ENCODE measurements around the gene ITIH6.

The ITIH6 gene

DNA sequence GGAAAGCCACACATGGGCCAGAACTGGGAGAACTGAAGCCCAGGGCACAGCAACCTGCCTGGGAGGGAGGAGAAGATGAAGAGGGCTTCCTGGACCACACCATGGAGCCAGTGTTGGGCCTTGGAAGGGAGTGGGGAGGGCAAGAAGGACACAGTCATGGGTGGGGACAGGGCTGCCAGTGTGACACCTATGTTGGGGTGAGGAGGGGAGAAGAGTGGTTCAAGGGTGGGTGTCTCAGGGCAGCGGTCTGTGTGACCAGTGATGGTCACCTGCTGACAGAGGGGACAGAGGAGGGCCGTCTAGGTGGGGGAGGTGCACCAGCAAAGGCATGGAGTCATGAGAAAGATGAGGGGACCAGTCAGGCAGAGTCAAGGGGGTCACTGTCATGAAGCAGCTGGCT, 23.3 kb upstream of the ITIH6 start:
- Histone ChIP-seq H3K36me3 (ENCODE audit: insufficient read depth, low read length) (no peaks in the 10 kb centered on the region), H3K9me2 (ENCODE audit: low read depth, low read length) (no peaks in the 10 kb centered on the region), H3K4me3 (ENCODE audit: low read depth, low read length, poor library complexity, severe bottlenecking) (no peak overlapping the region), H3K27ac (ENCODE audit: low read depth, low read length, poor library complexity, severe bottlenecking) (no peak overlapping the region), H3K9me3 (ENCODE audit: low read length) (no peaks in the 10 kb centered on the region), H3K79me2 (ENCODE audit: insufficient read depth, low read length) (no peaks in the 10 kb centered on the region), H3K4me2 (ENCODE audit: low read length) (no peak overlapping the region), H4K20me1 (ENCODE audit: insufficient read depth, low read length) (no peaks in the 10 kb centered on the region), H2AFZ (ENCODE audit: low read length) (no peak overlapping the region), H3K9ac (ENCODE audit: low read length) (no peak overlapping the region), H3F3A (ENCODE audit: insufficient read depth, low read length) (no peaks in the 10 kb centered on the region), H3K4me1 (ENCODE audit: insufficient read depth, low read length, severe bottlenecking) (no peaks in the 10 kb centered on the region), H3K27me3 (ENCODE audit: insufficient read depth, low read length) (no peaks in the 10 kb centered on the region)
- TF ChIP-seq, protein P1, sequence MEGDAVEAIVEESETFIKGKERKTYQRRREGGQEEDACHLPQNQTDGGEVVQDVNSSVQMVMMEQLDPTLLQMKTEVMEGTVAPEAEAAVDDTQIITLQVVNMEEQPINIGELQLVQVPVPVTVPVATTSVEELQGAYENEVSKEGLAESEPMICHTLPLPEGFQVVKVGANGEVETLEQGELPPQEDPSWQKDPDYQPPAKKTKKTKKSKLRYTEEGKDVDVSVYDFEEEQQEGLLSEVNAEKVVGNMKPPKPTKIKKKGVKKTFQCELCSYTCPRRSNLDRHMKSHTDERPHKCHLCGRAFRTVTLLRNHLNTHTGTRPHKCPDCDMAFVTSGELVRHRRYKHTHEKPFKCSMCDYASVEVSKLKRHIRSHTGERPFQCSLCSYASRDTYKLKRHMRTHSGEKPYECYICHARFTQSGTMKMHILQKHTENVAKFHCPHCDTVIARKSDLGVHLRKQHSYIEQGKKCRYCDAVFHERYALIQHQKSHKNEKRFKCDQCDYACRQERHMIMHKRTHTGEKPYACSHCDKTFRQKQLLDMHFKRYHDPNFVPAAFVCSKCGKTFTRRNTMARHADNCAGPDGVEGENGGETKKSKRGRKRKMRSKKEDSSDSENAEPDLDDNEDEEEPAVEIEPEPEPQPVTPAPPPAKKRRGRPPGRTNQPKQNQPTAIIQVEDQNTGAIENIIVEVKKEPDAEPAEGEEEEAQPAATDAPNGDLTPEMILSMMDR (IDR thresholded peaks at IDR 0.05; ENCODE audit: low read length): no peak
- TF ChIP-seq EZH2 (IDR thresholded peaks at IDR 0.05; ENCODE audit: borderline replicate concordance, low read length): no peak

DNA sequence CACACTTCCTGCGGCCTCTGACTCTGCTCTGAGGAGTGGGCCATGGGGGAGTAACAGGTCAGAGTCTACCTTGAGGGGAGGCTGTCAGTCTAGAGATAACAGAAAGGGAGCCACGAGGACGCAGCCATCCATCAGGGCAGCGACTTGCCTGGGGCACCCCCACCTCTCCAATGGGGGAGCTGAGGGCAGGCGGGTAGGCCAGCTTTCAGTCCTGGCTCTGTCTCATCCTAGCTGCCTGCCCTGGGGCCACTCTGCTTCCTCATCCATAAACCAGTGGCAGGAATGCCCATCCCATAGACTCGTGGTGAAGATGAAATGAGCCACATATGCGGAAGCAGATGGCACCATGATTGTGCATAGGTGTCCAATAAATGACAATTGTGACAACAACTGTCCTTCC, 22.7 kb upstream of the ITIH6 start:
- Histone ChIP-seq H3K9me2 (ENCODE audit: low read depth, low read length) (no peaks in the 10 kb centered on the region), H3F3A (ENCODE audit: insufficient read depth, low read length) (no peaks in the 10 kb centered on the region), H3K36me3 (ENCODE audit: insufficient read depth, low read length) (no peaks in the 10 kb centered on the region), H3K9ac (ENCODE audit: low read length) (no peak overlapping the region), H2AFZ (ENCODE audit: low read length) (no peak overlapping the region), H3K4me2 (ENCODE audit: low read length) (no peak overlapping the region), H3K4me1 (ENCODE audit: insufficient read depth, low read length, severe bottlenecking) (no peaks in the 10 kb centered on the region), H4K20me1 (ENCODE audit: insufficient read depth, low read length) (no peaks in the 10 kb centered on the region), H3K79me2 (ENCODE audit: insufficient read depth, low read length) (no peaks in the 10 kb centered on the region), H3K27ac (ENCODE audit: low read depth, low read length, poor library complexity, severe bottlenecking) (no peak overlapping the region), H3K4me3 (ENCODE audit: low read depth, low read length, poor library complexity, severe bottlenecking) (no peak overlapping the region), H3K9me3 (ENCODE audit: low read length) (no peaks in the 10 kb centered on the region), H3K27me3 (ENCODE audit: insufficient read depth, low read length) (no peaks in the 10 kb centered on the region)
- no peak for TF ChIP-seq EZH2 (IDR thresholded peaks at IDR 0.05; ENCODE audit: borderline replicate concordance, low read length)
- TF ChIP-seq, protein P1 (IDR thresholded peaks at IDR 0.05; ENCODE audit: low read length): no peak

DNA sequence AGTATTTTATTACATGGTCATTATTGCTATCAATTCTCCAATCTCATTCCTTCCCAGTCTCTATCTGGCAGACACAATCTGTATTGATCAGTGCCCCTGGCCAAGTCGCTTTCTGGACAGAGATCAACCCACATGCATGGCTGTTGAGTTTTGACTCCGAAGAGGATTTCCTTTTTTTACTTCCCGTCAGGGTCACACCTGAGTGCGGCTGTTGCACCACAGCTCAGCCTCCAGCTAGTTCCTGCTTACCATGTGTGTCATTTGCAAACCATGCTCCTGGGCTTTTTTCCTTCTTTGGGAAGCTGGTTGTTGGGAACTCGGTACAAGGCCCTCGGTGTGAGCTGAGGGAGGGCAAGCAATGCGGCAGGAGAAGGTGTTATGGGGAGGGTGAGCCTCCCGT, 21.1 kb upstream of the ITIH6 start:
- Histone ChIP-seq H3K4me1 (ENCODE audit: insufficient read depth, low read length, severe bottlenecking) (no peaks in the 10 kb centered on the region), H3K9ac (ENCODE audit: low read length) (no peak overlapping the region), H3K36me3 (ENCODE audit: insufficient read depth, low read length) (no peaks in the 10 kb centered on the region; the same call in 1 of the 2 replicates), H2AFZ (ENCODE audit: low read length) (no peak overlapping the region), H3K79me2 (ENCODE audit: insufficient read depth, low read length) (no peaks in the 10 kb centered on the region), H3K4me2 (ENCODE audit: low read length) (no peak overlapping the region), H3F3A (ENCODE audit: insufficient read depth, low read length) (no peaks in the 10 kb centered on the region), H3K9me3 (ENCODE audit: low read length) (no peaks in the 10 kb centered on the region), H3K27me3 (ENCODE audit: insufficient read depth, low read length) (no peaks in the 10 kb centered on the region), H3K27ac (ENCODE audit: low read depth, low read length, poor library complexity, severe bottlenecking) (no peak overlapping the region), H3K9me2 (ENCODE audit: low read depth, low read length) (no peaks in the 10 kb centered on the region), H4K20me1 (ENCODE audit: insufficient read depth, low read length) (no peaks in the 10 kb centered on the region), H3K4me3 (ENCODE audit: low read depth, low read length, poor library complexity, severe bottlenecking) (no peak overlapping the region)
- TF ChIP-seq, protein P1 (IDR thresholded peaks at IDR 0.05; ENCODE audit: low read length): no peak
- TF ChIP-seq EZH2 (IDR thresholded peaks at IDR 0.05; ENCODE audit: borderline replicate concordance, low read length): no peak

Data from OCI-LY1 (cell line).